Measurements from ENCODE around the gene CHRNA7. TPM values are rescaled to one million over a fixed set of nuclear protein-coding genes. Genes with fewer than 3 reads are reported as not detected.

Gene CHRNA7
- total and polyA plus RNA-seq, 2 of the 8 experiments (the other 6 are each of a cell fraction or from before 2014, with no cell fraction given): 7.5 to 11.0 TPM

- Histone ChIP-seq H3K27me3 (replicated peaks in 1 of 4; ENCODE audit: control insufficient read depth in 3 of 4, extremely low read depth in 1 of 4, insufficient read depth in 3 of 4, low read length in 3 of 4) (peaks cover 0 to 7% (median 0%) of the 10 kb centered on the region in 4 experiments; a peak in 3 of 7 replicates), H2AK5ac (ENCODE audit: low read depth, low read length) (no peak overlapping the region), H3K79me2 (ENCODE audit: control insufficient read depth in 1 of 2, insufficient read depth in 2 of 2, low read length in 2 of 2) (no peaks in the 10 kb centered on the region), H3K79me1 (ENCODE audit: low read depth, low read length) (no peaks in the 10 kb centered on the region), H3K4me2 (ENCODE audit: insufficient read depth in 1 of 2, low read depth in 2 of 2, low read length in 2 of 2) (no peak overlapping the region), H2BK12ac (ENCODE audit: low read depth, low read length) (no peak overlapping the region), H3K23ac (ENCODE audit: insufficient read length) (no peak overlapping the region), H4K91ac (replicated peaks; ENCODE audit: insufficient read length, low read length) (no peak overlapping the region), H3K4me3 (ENCODE audit: extremely low read depth in 1 of 4, insufficient read depth in 2 of 4, low read depth in 3 of 4, low read length in 4 of 4) (no peak overlapping the region), H3K9me3 (ENCODE audit: insufficient read depth in 2 of 2, low read depth in 1 of 2, low read length in 1 of 2) (no peaks in the 10 kb centered on the region), H2BK5ac (ENCODE audit: low read depth, low read length) (no peak overlapping the region), H4K8ac (ENCODE audit: extremely low read depth, insufficient read depth, low read length) (no peak overlapping the region), H2BK20ac (ENCODE audit: low read length) (no peak overlapping the region), H3K56ac (replicated peaks; ENCODE audit: insufficient read length, low read depth, low read length) (no peak overlapping the region), H3K9ac (replicated peaks in 1 of 4; ENCODE audit: extremely low read depth in 1 of 4, low read depth in 3 of 4, low read length in 3 of 4) (no peak overlapping the region), H3K27ac (ENCODE audit: low read depth, low read length) (no peak overlapping the region), H3K18ac (ENCODE audit: extremely low read depth, low read length) (no peak overlapping the region), H3K14ac (ENCODE audit: insufficient read length) (no peak overlapping the region), H2AFZ (ENCODE audit: low read length) (no peak overlapping the region), H2BK120ac (replicated peaks; ENCODE audit: low read depth, low read length) (no peak overlapping the region), H4K20me1 (replicated peaks in 1 of 2; ENCODE audit: control insufficient read depth in 1 of 2, insufficient read depth in 2 of 2, low read length in 2 of 2) (peaks cover 0 to 2% of the 10 kb centered on the region in 2 experiments), H3K4me1 (replicated peaks in 1 of 4; ENCODE audit: control insufficient read depth in 3 of 4, insufficient read depth in 4 of 4, low read length in 3 of 4) (no peaks in the 10 kb centered on the region), H2BK15ac (ENCODE audit: low read length) (no peak overlapping the region), H3K23me2 (ENCODE audit: low read depth, low read length) (peaks cover 6% of the 10 kb centered on the region; the same call in 1 of the 2 replicates), H3K36me3 (ENCODE audit: control insufficient read depth in 2 of 4, insufficient read depth in 4 of 4, low read length in 3 of 4) (no peaks in the 10 kb centered on the region), H3K4ac (replicated peaks; ENCODE audit: insufficient read length, low read depth, low read length) (no peak overlapping the region), H4K5ac (ENCODE audit: insufficient read length, low read depth, low read length) (no peak overlapping the region)
- DNase-seq (ENCODE audit: low read depth in 1 of 2, low spot score in 2 of 2): no peak
- TF ChIP-seq GTF2F1 (IDR thresholded peaks at IDR 0.05; ENCODE audit: borderline replicate concordance, low read depth, low read length): no peak
- no peak for TF ChIP-seq ZNF274 (IDR thresholded peaks at IDR 0.05; ENCODE audit: borderline replicate concordance, extremely low read depth, low read length)
- FAIRE-seq: no peak
- ChIA-PET CTCF (ENCODE audit: partially characterized antibody) (no interaction called here), POLR2A (ENCODE audit: partially characterized antibody) (no interaction called here)
- 94% methylated on average over 2 of the region's 2 CpGs; no CpG with 5 or more reads in 1 of the 2 experiments for WGBS, 2 experiments (ENCODE audit: extremely low coverage in 1 of 2, insufficient coverage in 1 of 2, insufficient read length in 1 of 2, insufficient replicate concordance in 2 of 2, low coverage in 1 of 2, low lambda C conversion rate in 2 of 2, missing lambda C conversion rate in 1 of 2)
These were observed 5.0 kb downstream of the CHRNA7 start for GRCh38 chr15:32035285-32035684.

All from H1 (cell line).